ENCODE measurements around the gene RUBCNL.

DNA sequence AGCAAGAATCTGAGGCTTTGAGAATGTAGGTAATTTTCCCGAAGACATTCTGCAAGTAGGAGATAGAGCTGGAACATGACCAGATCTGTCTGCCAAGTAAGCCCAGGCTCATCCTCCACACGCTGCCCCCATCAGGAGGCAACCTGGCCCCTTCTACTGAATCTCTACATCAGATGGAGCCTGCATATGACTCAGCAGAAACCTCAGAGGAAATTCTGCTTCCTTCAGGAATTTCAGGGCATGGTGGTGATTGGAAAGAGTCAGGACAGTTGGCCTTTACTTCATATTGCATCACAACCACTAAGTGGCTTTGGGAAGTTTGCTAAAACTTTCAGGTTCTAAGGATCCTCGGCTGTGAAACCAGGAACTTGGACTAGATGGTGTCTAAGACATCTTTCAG lies 90.1 kb downstream of the RUBCNL start:
- TF ChIP-seq CTCF (IDR thresholded peaks at IDR 0.05; ENCODE audit: low read length), result no peak
- TF ChIP-seq EZH2 (IDR thresholded peaks at IDR 0.05; ENCODE audit: borderline replicate concordance, low read length), result no peak
